ENCODE measurements around the gene OR2C3.
"Not testable (repeated sequence)": the region's sequence is repeated elsewhere in the genome, so short reads cannot be mapped to it uniquely, and the experiment has no call there.

OR2C3 gene

GRCh38 chr1:247536340-247536739, at the start of gene OR2C3:
Gene OR2C3 (minus strand): TSS chr1:247536440. CDS start chr1:247532511, 3,929 bp downstream.
- DNase-seq (ENCODE audit: low read depth in 2 of 2): no peak

- no peak for DNase-seq (ENCODE audit: low read depth in 2 of 2)
Observed at GRCh38 chr1:247578946-247579460, 42.8 kb upstream of the OR2C3 start.

GRCh38 chr1:247576514-247576913, 40.3 kb upstream of the OR2C3 start:
- no peak for DNase-seq (ENCODE audit: low read depth in 2 of 2)

GRCh38 chr1:247574664-247575063, 38.4 kb upstream of the OR2C3 start:
- DNase-seq (ENCODE audit: low read depth in 2 of 2): no peak

GRCh38 chr1:247574236-247574635, 38.0 kb upstream of the OR2C3 start:
- no peak for DNase-seq (ENCODE audit: low read depth in 2 of 2)

- DNase-seq (ENCODE audit: low read depth in 2 of 2): no peak
Observed at GRCh38 chr1:247562198-247562597, 26.0 kb upstream of the OR2C3 start.

GRCh38 chr1:247561711-247562110, 25.5 kb upstream of the OR2C3 start:
- no peak for DNase-seq (ENCODE audit: low read depth in 2 of 2)

- no peak for DNase-seq (ENCODE audit: low read depth in 2 of 2)
Observed at GRCh38 chr1:247557926-247558674, 21.9 kb upstream of the OR2C3 start.

- DNase-seq (ENCODE audit: low read depth in 2 of 2): no peak
Observed at GRCh38 chr1:247552231-247552630, 16.0 kb upstream of the OR2C3 start.

GRCh38 chr1:247551721-247552120, 15.5 kb upstream of the OR2C3 start:
- DNase-seq (ENCODE audit: low read depth in 2 of 2): no peak

GRCh38 chr1:247548769-247549182, 12.5 kb upstream of the OR2C3 start, which contains the start of gene GCSAML:
Gene GCSAML (plus strand): TSS chr1:247549134. CDS start chr1:247549192, 58 bp downstream.
- DNase-seq (ENCODE audit: low read depth in 2 of 2): no peak

GRCh38 chr1:247548092-247548491, 11.9 kb upstream of the OR2C3 start:
- no peak for DNase-seq (ENCODE audit: low read depth in 2 of 2)

GRCh38 chr1:247542811-247543210, 6.6 kb upstream of the OR2C3 start:
- DNase-seq (ENCODE audit: low read depth in 2 of 2): no peak

- no peak for DNase-seq (ENCODE audit: low read depth in 2 of 2)
Observed at GRCh38 chr1:247540581-247540980, 4.3 kb upstream of the OR2C3 start.

- DNase-seq (ENCODE audit: low read depth in 2 of 2): no peak
Observed at GRCh38 chr1:247539215-247539614, 3.0 kb upstream of the OR2C3 start.

- no peak for DNase-seq (ENCODE audit: low read depth in 2 of 2)
Observed at GRCh38 chr1:247538561-247538960, 2.3 kb upstream of the OR2C3 start.

GRCh38 chr1:247535402-247535801, 838 bp downstream of the OR2C3 start:
- DNase-seq (ENCODE audit: low read depth in 2 of 2): no peak

GRCh38 chr1:247531937-247532336, 4.3 kb downstream of the OR2C3 start:
- no peak for DNase-seq (ENCODE audit: low read depth in 2 of 2)

GRCh38 chr1:247530785-247531184, 5.5 kb downstream of the OR2C3 start:
- DNase-seq (ENCODE audit: low read depth in 2 of 2): no peak

- DNase-seq (ENCODE audit: low read depth in 2 of 2): no peak
Observed at GRCh38 chr1:247529771-247530355, 6.4 kb downstream of the OR2C3 start.

GRCh38 chr1:247528812-247529474, 7.3 kb downstream of the OR2C3 start:
- no peak for DNase-seq (ENCODE audit: low read depth in 2 of 2)

GRCh38 chr1:247521886-247522285, 14.4 kb downstream of the OR2C3 start:
- DNase-seq (ENCODE audit: low read depth in 2 of 2): not testable (repeated sequence)

- DNase-seq (ENCODE audit: low read depth in 2 of 2): no peak
Observed at GRCh38 chr1:247518613-247518891, 17.7 kb downstream of the OR2C3 start.
